GM18498 (cell line): ENCODE measurements around the gene MKLN1.
"Not testable (repeated sequence)": the region's sequence is repeated elsewhere in the genome, so short reads cannot be mapped to it uniquely, and the experiment has no call there.

Experiments
- ATAC-seq: cut with Tn5 transposase; IDR thresholded peaks from one replicate; pipeline ENCODE4 v1.9.1; 2021; ENCODE audit warnings: mild to moderate bottlenecking, moderate library complexity; ENCODE audit not compliant: unreplicated experiment

MKLN1 gene

GRCh38 chr7:131388126-131388525 lies 60.5 kb downstream of the MKLN1 start:
- no peak for ATAC-seq

- no peak for ATAC-seq
Observed at GRCh38 chr7:131390275-131390674, 62.6 kb downstream of the MKLN1 start.

GRCh38 chr7:131391145-131391544 lies 63.5 kb downstream of the MKLN1 start:
- no peak for ATAC-seq

GRCh38 chr7:131400681-131401176 lies 73.1 kb downstream of the MKLN1 start:
- ATAC-seq: no peak

GRCh38 chr7:131401194-131401593 lies 73.5 kb downstream of the MKLN1 start:
- ATAC-seq: no peak

GRCh38 chr7:131403322-131403721 lies 75.6 kb downstream of the MKLN1 start:
- ATAC-seq: no peak

GRCh38 chr7:131404226-131404911 lies 76.7 kb downstream of the MKLN1 start:
- no peak for ATAC-seq

- no peak for ATAC-seq
Observed at GRCh38 chr7:131409129-131409766, 81.6 kb downstream of the MKLN1 start.

- ATAC-seq: no peak
Observed at GRCh38 chr7:131412031-131412430, 84.4 kb downstream of the MKLN1 start.

GRCh38 chr7:131413711-131414110 lies 86.0 kb downstream of the MKLN1 start:
- no peak for ATAC-seq

GRCh38 chr7:131424219-131424822 lies 96.6 kb downstream of the MKLN1 start:
- no peak for ATAC-seq

GRCh38 chr7:131425992-131426391 lies 98.3 kb downstream of the MKLN1 start:
- ATAC-seq: no peak

- not testable (repeated sequence) for ATAC-seq
Observed at GRCh38 chr7:131430826-131431225, 103.2 kb downstream of the MKLN1 start.

GRCh38 chr7:131431289-131431688 lies 103.6 kb downstream of the MKLN1 start:
- no peak for ATAC-seq

- ATAC-seq: no peak
Observed at GRCh38 chr7:131431756-131432155, 104.1 kb downstream of the MKLN1 start.

GRCh38 chr7:131436384-131436783 lies 108.7 kb downstream of the MKLN1 start:
- no peak for ATAC-seq

- ATAC-seq: no peak
Observed at GRCh38 chr7:131438969-131439368, 111.3 kb downstream of the MKLN1 start.

GRCh38 chr7:131443496-131443895 lies 115.8 kb downstream of the MKLN1 start:
- no peak for ATAC-seq

GRCh38 chr7:131444683-131445082 lies 117.0 kb downstream of the MKLN1 start:
- ATAC-seq: no peak

GRCh38 chr7:131449373-131449902 lies 121.8 kb downstream of the MKLN1 start:
- no peak for ATAC-seq

- no peak for ATAC-seq
Observed at GRCh38 chr7:131454498-131454897, 126.8 kb downstream of the MKLN1 start.

- ATAC-seq: no peak
Observed at GRCh38 chr7:131455001-131455400, 127.3 kb downstream of the MKLN1 start.
